ENCODE data around the gene KCTD11.

- no peak for TF ChIP-seq EZH2phosphoT487 (IDR thresholded peaks at IDR 0.05; ENCODE audit: low read depth)
- TF ChIP-seq, protein P1, sequence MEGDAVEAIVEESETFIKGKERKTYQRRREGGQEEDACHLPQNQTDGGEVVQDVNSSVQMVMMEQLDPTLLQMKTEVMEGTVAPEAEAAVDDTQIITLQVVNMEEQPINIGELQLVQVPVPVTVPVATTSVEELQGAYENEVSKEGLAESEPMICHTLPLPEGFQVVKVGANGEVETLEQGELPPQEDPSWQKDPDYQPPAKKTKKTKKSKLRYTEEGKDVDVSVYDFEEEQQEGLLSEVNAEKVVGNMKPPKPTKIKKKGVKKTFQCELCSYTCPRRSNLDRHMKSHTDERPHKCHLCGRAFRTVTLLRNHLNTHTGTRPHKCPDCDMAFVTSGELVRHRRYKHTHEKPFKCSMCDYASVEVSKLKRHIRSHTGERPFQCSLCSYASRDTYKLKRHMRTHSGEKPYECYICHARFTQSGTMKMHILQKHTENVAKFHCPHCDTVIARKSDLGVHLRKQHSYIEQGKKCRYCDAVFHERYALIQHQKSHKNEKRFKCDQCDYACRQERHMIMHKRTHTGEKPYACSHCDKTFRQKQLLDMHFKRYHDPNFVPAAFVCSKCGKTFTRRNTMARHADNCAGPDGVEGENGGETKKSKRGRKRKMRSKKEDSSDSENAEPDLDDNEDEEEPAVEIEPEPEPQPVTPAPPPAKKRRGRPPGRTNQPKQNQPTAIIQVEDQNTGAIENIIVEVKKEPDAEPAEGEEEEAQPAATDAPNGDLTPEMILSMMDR (IDR thresholded peaks at IDR 0.05; ENCODE audit: low read depth, low read length), result no peak
Measured at GRCh38 chr17:7308625-7309433, 43.1 kb upstream of the KCTD11 start.
